ENCODE data around the gene AK9. TPM values are rescaled to one million over a fixed set of nuclear protein-coding genes. Genes with fewer than 3 reads are reported as not detected.
A peak's percentile ranks its signal among the peaks of the same experiment; 100 is the strongest.

The AK9 gene
- total and polyA plus RNA-seq, 2 of the 4 experiments (the other 2 are of a cell fraction): 1.7 to 1.8 TPM

GRCh38 chr6:109483735-109484057 lies 207.3 kb downstream of the AK9 start:
- no peak for ATAC-seq (ENCODE audit: low read depth)

More at GRCh38 chr6:109483735-109484057, 207.3 kb downstream of the AK9 start:
- peaks cover 27 to 34% of the 10 kb centered on the region in 2 experiments for H3K79me1 ChIP-seq (ENCODE audit: low read depth in 1 of 2, low read length in 2 of 2)
- H3K27ac ChIP-seq (ENCODE audit: insufficient read depth, low read length): no peak overlapping the region
- H2BK5ac ChIP-seq (ENCODE audit: low read depth, low read length, poor library complexity, severe bottlenecking): no peak overlapping the region
- no peak overlapping the region for H2AK9ac ChIP-seq (replicated peaks; ENCODE audit: low read depth, low read length, poor library complexity)
- H3K23ac ChIP-seq (ENCODE audit: low read depth, low read length): peak overlapping the region; percentile 17; the same call in 1 of the 2 replicates
- dilution Hi-C loops (cut with HindIII; ENCODE audit: low sequenced_read_pairs, unreplicated experiment) (no loop called here), intact Hi-C loops (cut with micrococcal nuclease) (loop anchor here (5.0 kb wide), 1 partner anchor 391 kb away; the partner anchor contains the start of gene SESN1), in situ Hi-C loops (cut with MboI; ENCODE audit: low sequenced_read_pairs) (no loop called here)
- H3K14ac ChIP-seq (replicated peaks; ENCODE audit: low read depth, low read length): no peak overlapping the region
- no peak overlapping the region for H4K91ac ChIP-seq (ENCODE audit: insufficient read depth, low read depth, low read length)
- H3K18ac ChIP-seq (ENCODE audit: low read depth, low read length): peak overlapping the region; percentile 28; the same call in 1 of the 2 replicates
- no peak overlapping the region for H2BK120ac ChIP-seq (ENCODE audit: low read depth, low read length)
- H3K4me1 ChIP-seq (ENCODE audit: control insufficient read depth, insufficient read depth, low read length): peaks cover 3% of the 10 kb centered on the region; the same call in 1 of the 2 replicates
- peak overlapping the region; percentile 100 for H3K4me2 ChIP-seq (ENCODE audit: low read depth, low read length)
- no peaks in the 10 kb centered on the region; the same call in 1 of the 2 replicates for H4K20me1 ChIP-seq (ENCODE audit: insufficient read depth, low read length)
- H3K27me3 ChIP-seq (ENCODE audit: control insufficient read depth, insufficient read depth, low read length): no peaks in the 10 kb centered on the region; the same call in 1 of the 2 replicates
- DNase-seq: no peak
- CTCF ChIA-PET: no interaction called here
- BruUV-seq (replicated peaks): no TSS peak
- H4K8ac ChIP-seq (ENCODE audit: low read depth in 2 of 2, low read length in 2 of 2): peak overlapping the region; percentile 16 to 76; a peak in 1 of 4 replicates
- no peak overlapping the region for H3K56ac ChIP-seq (ENCODE audit: extremely low read depth, insufficient read depth, low read length)
- H2BK15ac ChIP-seq (ENCODE audit: low read depth, low read length): no peak overlapping the region
- POLR2A ChIA-PET (ENCODE audit: unreplicated experiment): no interaction called here
- H3K9me3 ChIP-seq (ENCODE audit: control insufficient read depth, insufficient read depth, low read length): no peaks in the 10 kb centered on the region
- no peak overlapping the region for H2BK20ac ChIP-seq (ENCODE audit: low read depth, low read length)
- H3K4me3 ChIP-seq (ENCODE audit: insufficient read depth, low read depth, low read length): peak overlapping the region; percentile 76
- no CpG with 5 or more reads among the region's 6 CpGs for whole genome bisulfite sequencing, 2 experiments (ENCODE audit: extremely low coverage in 2 of 2, insufficient read length in 1 of 2)
- H3K9ac ChIP-seq (ENCODE audit: low read depth, low read length): peak overlapping the region; percentile 51; the same call in 1 of the 2 replicates
- no peak overlapping the region for H2AK5ac ChIP-seq (ENCODE audit: low read depth, low read length)
- H3K36me3 ChIP-seq (ENCODE audit: control insufficient read depth, insufficient read depth, low read length): peaks cover 12% of the 10 kb centered on the region
- no peak for TF ChIP-seq RAD21 (IDR thresholded peaks at IDR 0.05; ENCODE audit: low read length)
- TF ChIP-seq NFE2L2 (IDR thresholded peaks at IDR 0.05; ENCODE audit: low read depth, low read length): no peak
- no peak for TF ChIP-seq RFX5 (IDR thresholded peaks at IDR 0.05; ENCODE audit: low read depth, low read length)
- TF ChIP-seq, protein P1, sequence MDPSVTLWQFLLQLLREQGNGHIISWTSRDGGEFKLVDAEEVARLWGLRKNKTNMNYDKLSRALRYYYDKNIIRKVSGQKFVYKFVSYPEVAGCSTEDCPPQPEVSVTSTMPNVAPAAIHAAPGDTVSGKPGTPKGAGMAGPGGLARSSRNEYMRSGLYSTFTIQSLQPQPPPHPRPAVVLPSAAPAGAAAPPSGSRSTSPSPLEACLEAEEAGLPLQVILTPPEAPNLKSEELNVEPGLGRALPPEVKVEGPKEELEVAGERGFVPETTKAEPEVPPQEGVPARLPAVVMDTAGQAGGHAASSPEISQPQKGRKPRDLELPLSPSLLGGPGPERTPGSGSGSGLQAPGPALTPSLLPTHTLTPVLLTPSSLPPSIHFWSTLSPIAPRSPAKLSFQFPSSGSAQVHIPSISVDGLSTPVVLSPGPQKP (IDR thresholded peaks at IDR 0.05; ENCODE audit: borderline replicate concordance, low read depth, low read length): no peak
- TF ChIP-seq BHLHE40 (IDR thresholded peaks at IDR 0.05; ENCODE audit: low read depth, low read length): no peak
- TF ChIP-seq, protein P2, sequence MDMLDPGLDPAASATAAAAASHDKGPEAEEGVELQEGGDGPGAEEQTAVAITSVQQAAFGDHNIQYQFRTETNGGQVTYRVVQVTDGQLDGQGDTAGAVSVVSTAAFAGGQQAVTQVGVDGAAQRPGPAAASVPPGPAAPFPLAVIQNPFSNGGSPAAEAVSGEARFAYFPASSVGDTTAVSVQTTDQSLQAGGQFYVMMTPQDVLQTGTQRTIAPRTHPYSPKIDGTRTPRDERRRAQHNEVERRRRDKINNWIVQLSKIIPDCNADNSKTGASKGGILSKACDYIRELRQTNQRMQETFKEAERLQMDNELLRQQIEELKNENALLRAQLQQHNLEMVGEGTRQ (IDR thresholded peaks at IDR 0.05; ENCODE audit: low read depth, low read length): no peak
- TF ChIP-seq MAFK (IDR thresholded peaks at IDR 0.05; ENCODE audit: low read depth, low read length): no peak
- no peak for TF ChIP-seq MAZ (IDR thresholded peaks at IDR 0.05; ENCODE audit: borderline replicate concordance, low read depth, low read length)
- no peak for TF ChIP-seq SMC3 (IDR thresholded peaks at IDR 0.05; ENCODE audit: low read depth, low read length)
- H2AFZ ChIP-seq (replicated peaks; ENCODE audit: low read length, poor library complexity): peak overlapping the region; percentile 89
- 0 out of 2 replicates have a peak overlapping the region, but pooled peaks have one; percentile 60 for H4K5ac ChIP-seq (ENCODE audit: low read depth, low read length)
- no peak overlapping the region for H3K4ac ChIP-seq (ENCODE audit: low read depth, low read length)
- H3K9me1 ChIP-seq (ENCODE audit: insufficient read depth, low read length): no peaks in the 10 kb centered on the region
